IPS DF 6.9 (cell line): ENCODE measurements around the gene FBLN2.

Experiments used
- DNase-seq: peaks from one replicate; pipeline ENCODE4 v3.0.0-alpha.2; 2013; ENCODE audit warnings: low read depth, low spot score
- H3K27ac ChIP-seq: one replicate; pipeline ENCODE4 v1.5.1; 2013; ENCODE audit warnings: low read length, control low read depth
- H3K27me3 ChIP-seq: 2 replicates; pipeline ENCODE4 v1.6.1; 2013; ENCODE audit warnings: mild to moderate bottlenecking, low read length; ENCODE audit not compliant: control insufficient read depth, insufficient read depth
- H3K36me3 ChIP-seq: 2 replicates; pipeline ENCODE4 v1.6.1; 2013; ENCODE audit warnings: low read length; ENCODE audit not compliant: control insufficient read depth, insufficient read depth
- H3K4me1 ChIP-seq: 2 replicates; pipeline ENCODE4 v1.6.1; 2013; ENCODE audit warnings: low read length; ENCODE audit not compliant: control insufficient read depth, insufficient read depth
- H3K4me3 ChIP-seq: 2 replicates; pipeline ENCODE4 v1.5.1; 2013; ENCODE audit warnings: mild to moderate bottlenecking, low read length
- H3K9me3 ChIP-seq: 2 replicates; pipeline ENCODE4 v1.6.1; 2013; ENCODE audit warnings: low read length, inconsistent platforms; ENCODE audit not compliant: control insufficient read depth, insufficient read depth
- WGBS: extraction: QIAGEN DNeasy Blood & Tissue Kit; methylation state at CpG from one replicate; pipeline ENCODE4 v1.1.7; 2013; ENCODE audit warnings: mixed read lengths, missing lambda C conversion rate; ENCODE audit not compliant: insufficient read length, insufficient coverage; 5-methylcytosine and 5-hydroxymethylcytosine counted together

The FBLN2 gene

GRCh38 chr3:13666227-13666619, 117.3 kb downstream of the FBLN2 start:
- DNase-seq = no peak
- H3K9me3 ChIP-seq = no peaks in the 10 kb centered on the region
- no peaks in the 10 kb centered on the region for H3K27me3 ChIP-seq
- H3K4me3 ChIP-seq = no peak overlapping the region
- H3K27ac ChIP-seq = no peak overlapping the region
- no CpG with 5 or more reads among the region's 4 CpGs for WGBS
- H3K36me3 ChIP-seq = no peaks in the 10 kb centered on the region
- H3K4me1 ChIP-seq = no peaks in the 10 kb centered on the region

DNA sequence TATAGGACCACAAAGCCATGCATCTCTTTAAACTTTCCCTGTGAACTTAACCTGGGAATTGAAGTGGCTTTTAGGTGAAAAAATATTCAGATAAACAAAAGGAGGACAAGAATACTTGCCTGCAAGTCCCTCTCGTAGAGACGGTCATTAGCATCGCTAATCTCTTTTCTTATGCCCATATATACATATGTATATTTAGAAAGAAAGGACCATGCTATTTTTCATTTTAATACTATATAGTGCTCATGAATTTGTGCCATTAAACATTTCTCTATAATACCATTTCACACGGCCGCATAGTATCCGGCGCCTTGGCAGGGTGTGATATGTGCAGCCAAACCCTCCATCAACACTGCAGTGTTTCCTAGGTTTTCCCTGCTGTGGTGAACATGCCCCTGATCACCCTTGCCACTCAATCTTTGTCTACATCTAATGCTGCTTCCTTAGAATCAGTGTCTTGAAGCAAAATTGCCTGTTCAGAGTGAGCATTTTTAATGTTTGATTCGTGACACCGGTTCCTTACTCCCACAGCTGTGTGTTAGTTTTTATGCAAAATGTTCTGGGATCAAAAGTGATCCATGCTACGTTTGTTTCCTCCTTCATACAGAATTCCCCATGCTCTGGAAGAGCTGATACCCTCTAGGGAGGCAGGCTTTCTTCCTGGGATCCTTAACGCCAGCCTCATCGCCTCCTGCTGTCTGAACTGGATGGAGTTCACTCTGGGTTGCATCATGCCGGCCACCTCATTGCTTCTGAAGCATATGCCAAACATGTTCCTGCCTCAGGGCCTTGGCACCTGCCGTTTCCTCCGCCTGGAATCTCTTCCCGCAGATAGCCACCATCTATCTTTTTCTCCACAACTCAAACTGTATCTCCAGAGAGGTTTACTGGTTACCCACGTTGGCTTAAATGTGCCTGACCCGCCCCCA, 118.1 kb downstream of the FBLN2 start:
- no CpG with 5 or more reads among the region's 18 CpGs for WGBS
- DNase-seq = no peak
- H3K4me1 ChIP-seq = no peaks in the 10 kb centered on the region

DNA sequence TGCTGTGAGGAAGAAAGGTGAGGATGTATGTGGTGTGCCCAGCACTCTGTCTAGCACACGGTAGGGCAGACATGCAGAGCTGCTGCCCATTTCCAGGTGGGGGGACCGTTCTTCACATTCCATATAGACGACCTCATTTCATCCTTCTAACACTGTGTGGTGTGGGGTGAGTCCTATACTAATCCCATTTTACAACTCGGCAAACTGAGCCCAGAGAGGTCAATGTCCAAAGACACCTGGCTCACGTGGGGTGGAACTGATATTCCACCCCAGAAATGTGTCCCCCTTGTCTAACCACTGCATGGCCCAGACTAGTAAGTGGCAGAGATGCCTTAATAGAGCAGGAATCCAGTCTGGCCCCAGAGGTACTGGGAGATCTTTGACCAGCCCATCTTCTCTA, 119.2 kb downstream of the FBLN2 start:
- Histone ChIP-seq H3K27me3 (no peaks in the 10 kb centered on the region), H3K4me3 (no peak overlapping the region), H3K4me1 (no peaks in the 10 kb centered on the region), H3K27ac (no peak overlapping the region), H3K36me3 (no peaks in the 10 kb centered on the region), H3K9me3 (no peaks in the 10 kb centered on the region)
- WGBS = no CpG with 5 or more reads among the region's 5 CpGs
- DNase-seq = no peak

More for the DNA sequence above, 118.1 kb downstream of the FBLN2 start:
- Histone ChIP-seq H3K27ac (no peak overlapping the region), H3K4me3 (no peak overlapping the region), H3K27me3 (no peaks in the 10 kb centered on the region), H3K36me3 (no peaks in the 10 kb centered on the region), H3K9me3 (no peaks in the 10 kb centered on the region)

DNA sequence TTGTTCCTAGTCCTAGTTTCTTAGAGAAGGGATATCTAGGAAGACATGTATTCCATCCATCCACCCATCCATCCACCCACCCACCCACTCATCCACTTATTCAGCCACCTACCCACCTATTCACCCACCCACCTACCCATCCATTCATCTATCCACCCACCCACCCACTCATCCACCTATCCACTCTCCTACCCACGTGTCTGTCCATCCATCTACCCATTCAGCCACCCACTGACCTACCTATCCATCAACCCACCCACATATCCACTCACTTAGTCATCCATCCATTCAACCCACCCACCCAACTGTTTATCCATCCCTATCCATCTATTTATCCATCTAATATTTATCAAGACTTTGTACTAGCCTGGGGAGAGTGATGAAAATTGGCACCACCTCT, 120.5 kb downstream of the FBLN2 start:
- no peak for DNase-seq
- no peak overlapping the region for H3K27ac ChIP-seq

DNA sequence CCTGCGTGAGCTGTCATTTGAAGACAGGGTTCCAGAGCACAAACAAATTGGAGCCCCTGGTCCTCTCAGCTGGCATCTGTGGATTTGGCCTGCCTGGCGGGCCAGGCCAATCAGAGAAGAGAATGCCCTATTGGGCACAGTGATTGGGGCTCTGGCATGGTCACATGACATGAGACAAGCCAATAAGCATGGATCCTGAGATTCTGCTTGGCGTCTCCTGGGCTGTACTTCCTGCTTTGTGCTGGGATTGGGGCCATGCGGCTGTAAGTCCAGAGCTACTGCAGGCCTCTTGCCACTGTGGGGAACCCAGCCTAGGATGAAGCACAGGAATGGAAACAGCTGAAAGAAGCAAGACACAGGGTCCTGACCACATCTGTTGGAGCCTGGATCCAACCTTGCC, 121.4 kb downstream of the FBLN2 start:
- Histone ChIP-seq H3K4me3 (no peak overlapping the region), H3K4me1 (no peaks in the 10 kb centered on the region), H3K27ac (no peak overlapping the region), H3K36me3 (no peaks in the 10 kb centered on the region), H3K27me3 (no peaks in the 10 kb centered on the region), H3K9me3 (no peaks in the 10 kb centered on the region)
- no peak for DNase-seq
- no CpG with 5 or more reads among the region's 4 CpGs for WGBS

More for the DNA sequence above, 120.5 kb downstream of the FBLN2 start:
- Histone ChIP-seq H3K9me3 (no peaks in the 10 kb centered on the region), H3K36me3 (no peaks in the 10 kb centered on the region), H3K4me3 (no peak overlapping the region), H3K4me1 (no peaks in the 10 kb centered on the region), H3K27me3 (no peaks in the 10 kb centered on the region)
- WGBS = no CpG with 5 or more reads among the region's 1 CpG

- no peak for DNase-seq
- H3K27me3 ChIP-seq = no peaks in the 10 kb centered on the region
These were observed 122.7 kb downstream of the FBLN2 start for GRCh38 chr3:13671482-13672233.

GRCh38 chr3:13673207-13673606, 124.3 kb downstream of the FBLN2 start:
- Histone ChIP-seq H3K4me1 (no peaks in the 10 kb centered on the region), H3K27me3 (no peaks in the 10 kb centered on the region), H3K36me3 (no peaks in the 10 kb centered on the region), H3K27ac (no peak overlapping the region), H3K4me3 (no peak overlapping the region), H3K9me3 (no peaks in the 10 kb centered on the region)
- DNase-seq = no peak
- WGBS = no CpG with 5 or more reads among the region's 6 CpGs

More at GRCh38 chr3:13671482-13672233, 122.7 kb downstream of the FBLN2 start:
- no CpG with 5 or more reads among the region's 10 CpGs for WGBS
- no peaks in the 10 kb centered on the region for H3K4me1 ChIP-seq
- no peak overlapping the region for H3K27ac ChIP-seq
- H3K4me3 ChIP-seq = no peak overlapping the region
- H3K36me3 ChIP-seq = no peaks in the 10 kb centered on the region
- H3K9me3 ChIP-seq = no peaks in the 10 kb centered on the region

GRCh38 chr3:13674538-13675185, 125.7 kb downstream of the FBLN2 start:
- Histone ChIP-seq H3K27me3 (no peaks in the 10 kb centered on the region), H3K9me3 (no peaks in the 10 kb centered on the region), H3K27ac (no peak overlapping the region), H3K4me1 (no peaks in the 10 kb centered on the region), H3K4me3 (no peak overlapping the region), H3K36me3 (no peaks in the 10 kb centered on the region)
- no CpG with 5 or more reads among the region's 10 CpGs for WGBS
- DNase-seq = no peak

- no peak overlapping the region for H3K27ac ChIP-seq
- H3K27me3 ChIP-seq = no peaks in the 10 kb centered on the region
- no CpG with 5 or more reads among the region's 9 CpGs for WGBS
These were observed 127.6 kb downstream of the FBLN2 start for GRCh38 chr3:13676356-13677017.

DNA sequence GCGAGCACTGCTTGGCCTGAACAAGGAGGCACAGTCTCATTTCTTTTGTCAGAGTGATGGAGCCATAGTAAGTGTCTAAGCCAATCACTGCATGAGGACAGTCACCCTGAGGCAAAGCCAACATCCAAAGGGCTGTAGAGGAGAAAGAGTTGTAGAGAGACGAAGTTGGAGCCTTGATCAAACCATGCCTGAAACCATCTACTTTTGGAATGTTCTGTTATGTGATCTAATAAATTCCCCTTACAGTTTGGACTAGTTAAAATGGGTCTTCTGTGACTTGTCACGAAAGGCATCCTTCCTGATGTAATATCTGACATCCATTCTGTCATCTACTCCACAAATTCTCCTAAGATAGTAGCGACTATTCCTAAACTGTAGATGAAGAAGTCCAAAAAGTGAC, 128.3 kb downstream of the FBLN2 start:
- Histone ChIP-seq H3K4me1 (no peaks in the 10 kb centered on the region), H3K27me3 (no peaks in the 10 kb centered on the region), H3K27ac (no peak overlapping the region), H3K9me3 (no peaks in the 10 kb centered on the region), H3K36me3 (no peaks in the 10 kb centered on the region), H3K4me3 (no peak overlapping the region)
- DNase-seq = no peak
- WGBS = no CpG with 5 or more reads among the region's 4 CpGs

More at GRCh38 chr3:13676356-13677017, 127.6 kb downstream of the FBLN2 start:
- Histone ChIP-seq H3K36me3 (no peaks in the 10 kb centered on the region), H3K4me1 (no peaks in the 10 kb centered on the region), H3K4me3 (no peak overlapping the region), H3K9me3 (no peaks in the 10 kb centered on the region)
- DNase-seq = no peak
